Left hindlimb (tissue), 1 donor: ENCODE data around the gene TRAF7.

Experiments
- DNase-seq: peaks from one replicate; pipeline ENCODE4 v3.0.0-alpha.2; 2018

TRAF7 gene

DNA sequence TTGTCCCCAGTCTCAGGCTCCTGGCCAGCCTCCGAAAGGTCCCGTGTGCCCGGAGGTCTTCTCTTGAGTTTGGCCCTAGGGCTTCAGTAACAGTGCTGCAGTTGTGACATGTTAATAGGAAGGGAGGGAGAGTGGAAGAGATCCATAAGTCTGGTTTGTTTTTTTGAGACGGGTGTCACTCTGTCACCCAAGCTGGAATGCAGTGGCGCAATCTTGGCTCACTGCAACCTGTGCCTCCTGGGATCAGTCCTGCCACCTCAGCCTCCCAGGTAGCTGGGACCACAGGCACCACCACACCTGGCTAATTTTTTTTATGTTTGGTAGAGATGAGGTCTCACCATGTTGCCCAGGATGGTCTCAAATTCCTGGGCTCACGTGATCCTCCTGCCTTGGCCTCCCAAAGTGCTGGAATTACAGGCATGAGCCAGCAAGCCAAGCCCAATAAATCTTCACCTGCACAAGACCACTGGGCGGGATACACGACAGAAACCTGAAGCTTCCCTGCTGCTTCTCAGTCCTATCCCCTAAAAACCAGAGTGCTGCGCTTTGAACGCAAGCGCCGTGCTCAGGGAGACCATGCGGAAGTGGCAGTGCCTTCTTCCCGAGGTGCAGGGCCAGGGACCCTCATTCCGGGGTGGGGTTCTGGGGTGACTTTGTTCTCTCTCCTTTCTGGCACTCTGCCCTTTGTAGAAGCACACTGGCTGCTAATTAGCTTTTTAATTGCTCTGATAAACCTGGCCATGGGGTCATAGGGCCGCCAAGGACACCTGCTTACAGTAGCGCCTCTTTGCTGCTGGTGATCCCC lies 10.9 kb downstream of the TRAF7 start:
- no peak for DNase-seq

DNA sequence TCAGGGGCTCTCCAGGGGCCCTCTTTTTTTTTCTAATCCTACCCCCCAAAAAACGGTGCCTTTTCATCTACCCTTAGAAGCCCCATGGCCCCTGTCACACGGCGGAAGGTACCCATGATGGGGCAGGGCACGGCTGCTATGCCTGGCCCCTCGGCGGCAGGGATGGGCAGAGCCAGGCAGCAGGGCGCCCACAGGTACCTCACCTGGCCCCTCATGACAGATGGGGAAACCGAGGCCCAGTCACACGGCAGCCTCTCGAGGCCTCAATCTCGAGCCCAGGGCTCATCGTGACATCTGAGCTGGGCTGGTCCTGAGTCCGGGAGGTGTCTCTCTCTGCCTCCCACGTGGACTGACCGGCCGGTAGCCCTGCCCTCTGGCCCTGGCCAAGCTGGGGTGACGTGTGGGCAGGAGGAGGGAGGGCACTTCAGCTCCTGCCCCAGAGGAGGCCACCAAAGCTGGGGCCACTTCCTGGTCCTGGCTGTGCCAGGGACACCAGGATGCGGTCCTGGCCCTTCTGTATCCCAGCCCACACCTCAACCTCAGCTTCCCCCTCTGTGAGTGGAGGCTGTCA lies 11.6 kb downstream of the TRAF7 start:
- DNase-seq: no peak

DNA sequence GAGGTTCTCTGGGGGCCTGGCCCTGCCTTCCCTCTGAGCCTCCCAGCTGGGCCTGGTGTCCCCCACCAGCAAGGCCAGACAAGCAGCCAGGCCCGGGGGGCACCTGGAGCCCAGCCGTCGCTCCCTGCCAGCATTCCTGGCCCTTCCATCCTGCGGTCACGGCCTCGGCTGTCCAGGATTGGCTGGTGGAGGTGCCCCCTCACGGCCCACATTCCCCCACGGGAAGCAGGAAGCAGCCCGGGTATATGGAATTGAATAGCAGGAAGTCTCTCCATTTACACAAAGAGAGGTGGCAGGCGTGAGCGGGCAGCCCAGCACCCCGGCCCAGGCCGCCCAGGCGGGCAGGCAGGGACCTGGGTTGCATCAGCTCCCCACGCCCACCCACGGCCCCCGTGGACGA lies 14.5 kb downstream of the TRAF7 start:
- DNase-seq: no peak

DNA sequence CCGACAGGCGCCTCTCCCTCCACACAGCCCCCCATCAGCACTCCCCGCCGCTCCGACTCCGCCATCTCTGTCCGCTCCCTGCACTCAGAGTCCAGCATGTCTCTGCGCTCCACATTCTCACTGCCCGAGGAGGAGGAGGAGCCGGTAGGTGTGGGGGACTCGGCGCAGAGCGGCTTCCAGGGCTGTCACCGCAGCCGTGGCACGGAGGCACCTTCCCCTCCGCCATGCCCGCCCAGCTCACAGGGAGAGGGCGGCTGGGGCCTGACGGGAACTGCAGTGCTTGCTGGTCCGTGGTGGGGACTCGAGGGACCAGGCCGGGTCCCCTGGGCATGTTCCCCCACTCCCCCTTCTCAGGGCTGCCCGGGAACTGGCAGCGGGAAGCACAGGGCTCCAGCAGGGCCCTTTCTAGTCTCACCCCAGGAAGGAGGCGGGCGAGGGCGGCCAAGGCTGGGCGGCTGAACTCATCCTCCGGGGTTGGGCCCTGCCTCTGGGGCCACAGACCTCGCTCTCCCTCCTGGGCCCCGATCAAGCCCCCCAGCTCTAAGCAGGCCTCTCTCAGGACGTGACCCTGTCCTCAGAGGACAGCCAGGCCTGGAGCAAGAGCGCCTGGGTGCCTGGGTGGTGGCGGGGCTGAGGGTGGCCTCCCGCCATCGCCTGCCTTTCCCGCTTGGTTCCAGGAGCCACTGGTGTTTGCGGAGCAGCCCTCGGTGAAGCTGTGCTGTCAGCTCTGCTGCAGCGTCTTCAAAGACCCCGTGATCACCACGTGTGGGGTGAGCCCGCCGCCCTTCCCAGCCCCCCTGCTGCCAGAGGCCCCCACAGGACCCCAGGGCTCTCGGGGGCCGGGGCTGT lies 15.2 kb downstream of the TRAF7 start:
- DNase-seq: no peak

DNA sequence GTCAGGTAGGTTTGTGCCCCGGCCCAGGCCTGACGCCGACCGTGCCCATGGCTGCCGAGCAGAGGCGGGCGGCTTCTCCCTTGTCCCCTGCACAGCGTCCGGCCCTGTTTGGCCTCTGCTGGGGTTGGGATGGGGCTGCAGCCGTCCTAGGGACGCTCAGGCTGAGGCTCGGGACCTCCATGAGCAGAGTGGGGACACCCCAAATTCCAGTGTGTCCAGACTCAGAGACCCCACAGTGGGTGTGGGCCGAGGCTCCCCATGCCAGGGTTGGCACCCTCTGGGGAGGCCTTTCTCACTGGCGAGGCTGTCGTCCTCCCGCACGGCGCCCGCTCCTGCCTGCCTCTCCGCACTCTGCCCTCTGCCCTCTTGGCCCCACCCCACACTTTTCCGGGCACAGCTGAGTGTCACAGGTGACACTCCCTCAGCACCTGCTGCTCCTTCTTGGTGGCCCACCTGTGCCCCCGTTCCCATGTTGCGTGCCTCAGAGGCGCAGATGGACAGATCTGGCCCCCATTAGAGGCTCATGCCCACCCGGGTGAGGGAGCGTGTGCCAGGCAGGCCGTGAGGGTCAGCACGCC lies 16.1 kb downstream of the TRAF7 start:
- no peak for DNase-seq

DNA sequence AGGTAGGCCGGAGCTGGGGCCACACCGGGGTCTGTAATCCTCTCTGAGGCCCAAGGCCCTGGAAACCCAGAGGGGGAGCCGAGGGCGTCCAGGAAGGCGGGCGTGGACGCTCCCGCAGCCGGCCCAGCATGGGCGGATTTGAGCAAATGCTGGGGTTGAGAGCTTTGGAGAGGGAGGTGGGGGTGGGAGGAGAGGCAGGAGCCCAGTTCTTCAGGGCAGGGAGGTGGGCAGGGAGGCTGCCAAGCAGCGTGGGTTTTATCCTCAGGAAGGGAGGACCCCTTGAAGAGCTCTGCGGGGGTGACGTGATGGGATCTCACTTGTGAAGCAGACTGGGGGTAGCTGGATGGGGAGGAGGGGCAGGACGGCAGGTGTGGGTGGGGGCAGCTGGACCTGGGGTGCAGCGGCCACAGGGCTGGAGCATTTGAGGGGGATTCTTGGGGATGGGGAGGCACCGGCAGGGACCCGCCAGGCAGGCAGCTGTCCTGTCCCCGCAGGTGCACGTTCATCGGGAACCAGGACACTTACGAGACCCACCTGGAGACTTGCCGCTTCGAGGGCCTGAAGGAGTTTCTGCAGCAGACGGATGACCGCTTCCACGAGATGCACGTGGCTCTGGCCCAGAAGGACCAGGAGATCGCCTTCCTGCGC lies 17.2 kb downstream of the TRAF7 start:
- no peak for DNase-seq

DNA sequence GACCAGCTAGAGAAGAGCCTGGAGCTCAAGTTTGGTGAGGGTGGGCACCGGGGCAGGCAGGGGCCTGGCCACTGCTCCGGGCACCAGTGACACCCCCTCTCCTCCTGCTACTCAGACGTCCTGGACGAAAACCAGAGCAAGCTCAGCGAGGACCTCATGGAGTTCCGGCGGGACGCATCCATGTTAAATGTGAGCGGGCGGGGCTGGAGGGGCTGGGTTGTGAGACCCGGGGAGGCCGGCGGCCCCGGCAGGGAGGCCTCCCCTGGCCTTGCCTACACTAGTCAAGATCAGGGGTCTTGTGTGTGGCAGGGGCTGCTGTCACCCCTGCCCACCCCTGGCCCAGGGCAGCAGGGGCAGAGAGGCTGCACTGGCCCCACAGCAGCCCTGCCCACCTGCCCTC lies 17.8 kb downstream of the TRAF7 start:
- DNase-seq: no peak

DNA sequence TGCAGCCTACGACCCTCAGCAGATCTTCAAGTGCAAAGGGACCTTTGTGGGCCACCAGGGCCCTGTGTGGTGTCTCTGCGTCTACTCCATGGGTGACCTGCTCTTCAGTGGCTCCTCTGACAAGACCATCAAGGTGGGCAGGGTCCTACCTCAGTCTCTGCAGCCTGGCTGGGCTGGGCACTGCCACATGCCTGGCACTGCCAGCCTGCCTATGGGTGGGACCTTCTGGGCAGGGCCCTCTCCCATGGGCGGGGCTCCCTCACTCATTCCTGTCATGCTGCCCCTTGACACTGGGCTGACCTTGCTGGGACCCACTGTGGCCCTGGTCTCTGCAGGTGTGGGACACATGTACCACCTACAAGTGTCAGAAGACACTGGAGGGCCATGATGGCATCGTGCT lies 18.3 kb downstream of the TRAF7 start:
- DNase-seq: no peak

DNA sequence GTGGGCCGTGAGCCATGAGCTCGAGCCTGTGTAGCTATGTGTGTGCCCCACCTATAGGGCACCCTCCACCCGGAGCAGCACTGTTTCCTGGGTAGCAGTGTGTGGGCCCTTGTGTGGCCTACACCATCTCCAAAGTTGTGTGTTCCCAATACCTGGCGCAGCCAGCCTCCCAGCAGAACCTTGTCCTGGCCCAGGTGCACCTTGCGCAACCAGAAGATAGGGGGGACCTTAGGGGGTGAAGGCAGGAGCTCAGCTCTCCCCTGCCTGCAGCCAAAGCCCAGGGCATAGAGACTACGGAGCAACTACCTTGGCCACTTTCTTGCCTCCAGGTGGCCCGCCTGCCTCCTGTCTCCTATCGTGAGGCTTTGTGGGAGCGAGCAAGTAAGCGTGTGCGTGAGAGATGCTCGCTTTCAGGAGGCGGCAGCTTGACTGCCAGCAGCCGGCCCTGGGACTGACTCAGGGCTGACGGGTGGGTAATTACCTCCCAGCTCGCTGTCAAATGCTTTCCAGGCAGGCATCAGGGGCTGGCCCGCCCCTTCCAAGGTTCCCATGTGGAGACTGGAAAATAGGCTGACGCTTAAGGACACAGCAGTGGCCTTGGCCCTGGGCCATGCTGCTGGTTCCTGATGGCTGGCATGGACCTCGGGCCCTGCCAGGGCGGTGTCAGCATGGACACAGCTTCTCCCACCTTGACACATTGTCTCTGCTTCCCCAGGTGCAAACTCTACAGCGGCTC lies 19.0 kb downstream of the TRAF7 start:
- DNase-seq: no peak

DNA sequence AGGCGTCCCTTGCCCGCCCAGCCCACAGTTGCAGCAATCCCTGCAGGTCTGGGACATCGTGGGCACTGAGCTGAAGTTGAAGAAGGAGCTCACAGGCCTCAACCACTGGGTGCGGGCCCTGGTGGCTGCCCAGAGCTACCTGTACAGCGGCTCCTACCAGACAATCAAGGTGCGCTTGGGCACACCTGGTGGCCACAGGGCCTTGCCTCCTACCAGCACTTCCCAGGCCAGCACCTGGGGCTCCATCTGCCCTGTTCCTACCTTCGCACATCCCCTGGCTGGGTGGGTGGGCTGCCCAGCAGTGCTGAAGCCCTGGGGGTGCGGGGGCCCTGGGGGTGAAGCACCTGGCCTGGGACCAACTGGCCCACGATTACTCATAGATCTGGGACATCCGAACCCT lies 19.9 kb downstream of the TRAF7 start:
- no peak for DNase-seq

DNA sequence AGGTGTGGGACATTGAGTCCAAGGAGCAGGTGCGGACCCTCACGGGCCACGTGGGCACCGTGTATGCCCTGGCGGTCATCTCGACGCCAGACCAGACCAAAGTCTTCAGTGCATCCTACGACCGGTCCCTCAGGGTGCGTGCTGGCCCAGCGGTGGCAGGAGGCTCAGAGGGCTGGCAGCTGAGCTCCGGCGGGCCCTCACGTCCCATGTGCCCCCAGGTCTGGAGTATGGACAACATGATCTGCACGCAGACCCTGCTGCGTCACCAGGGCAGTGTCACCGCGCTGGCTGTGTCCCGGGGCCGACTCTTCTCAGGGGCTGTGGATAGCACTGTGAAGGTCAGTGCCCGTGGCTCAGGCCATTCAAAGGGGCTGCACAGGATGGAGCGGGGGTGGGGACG lies 20.5 kb downstream of the TRAF7 start:
- DNase-seq: no peak

DNA sequence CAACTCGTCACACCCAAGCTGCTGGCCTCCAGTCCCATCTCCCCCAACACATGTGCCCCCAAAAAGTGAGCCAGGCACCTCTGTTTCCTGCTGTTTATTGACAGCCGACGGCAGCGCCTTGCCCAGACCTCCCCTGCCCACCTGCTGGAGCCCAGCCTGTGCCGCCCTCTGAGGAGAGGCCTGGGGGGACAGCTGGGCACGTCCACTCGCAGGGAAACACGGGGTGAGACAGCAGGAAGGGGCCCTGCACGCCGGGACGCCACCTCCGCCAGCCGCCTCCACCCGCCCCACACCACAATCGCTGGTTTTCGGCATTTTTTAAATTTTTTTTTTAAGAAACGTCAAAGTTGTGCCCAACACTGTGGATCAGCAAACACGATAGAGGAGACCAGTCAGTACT lies 21.5 kb downstream of the TRAF7 start:
- no peak for DNase-seq

DNA sequence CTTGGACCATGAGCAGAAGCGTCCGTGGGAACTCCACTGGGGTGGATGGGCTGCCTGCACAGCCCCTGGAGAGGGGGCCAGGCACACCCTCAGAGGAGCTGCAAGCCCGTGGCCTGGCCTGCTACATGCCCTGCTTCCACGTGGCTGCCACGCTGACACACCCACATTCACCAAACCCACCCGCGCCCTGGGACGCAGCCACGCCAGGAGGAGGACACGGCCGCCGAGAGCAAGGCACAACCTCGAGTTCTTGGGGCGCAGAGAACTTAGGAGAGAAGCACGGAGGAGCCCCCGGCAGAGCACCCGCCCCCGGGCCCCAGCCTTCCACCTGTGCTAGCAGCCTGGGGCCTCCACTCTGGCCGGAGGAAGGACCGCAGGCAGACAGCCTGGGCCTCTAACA lies 22.0 kb downstream of the TRAF7 start:
- no peak for DNase-seq

DNA sequence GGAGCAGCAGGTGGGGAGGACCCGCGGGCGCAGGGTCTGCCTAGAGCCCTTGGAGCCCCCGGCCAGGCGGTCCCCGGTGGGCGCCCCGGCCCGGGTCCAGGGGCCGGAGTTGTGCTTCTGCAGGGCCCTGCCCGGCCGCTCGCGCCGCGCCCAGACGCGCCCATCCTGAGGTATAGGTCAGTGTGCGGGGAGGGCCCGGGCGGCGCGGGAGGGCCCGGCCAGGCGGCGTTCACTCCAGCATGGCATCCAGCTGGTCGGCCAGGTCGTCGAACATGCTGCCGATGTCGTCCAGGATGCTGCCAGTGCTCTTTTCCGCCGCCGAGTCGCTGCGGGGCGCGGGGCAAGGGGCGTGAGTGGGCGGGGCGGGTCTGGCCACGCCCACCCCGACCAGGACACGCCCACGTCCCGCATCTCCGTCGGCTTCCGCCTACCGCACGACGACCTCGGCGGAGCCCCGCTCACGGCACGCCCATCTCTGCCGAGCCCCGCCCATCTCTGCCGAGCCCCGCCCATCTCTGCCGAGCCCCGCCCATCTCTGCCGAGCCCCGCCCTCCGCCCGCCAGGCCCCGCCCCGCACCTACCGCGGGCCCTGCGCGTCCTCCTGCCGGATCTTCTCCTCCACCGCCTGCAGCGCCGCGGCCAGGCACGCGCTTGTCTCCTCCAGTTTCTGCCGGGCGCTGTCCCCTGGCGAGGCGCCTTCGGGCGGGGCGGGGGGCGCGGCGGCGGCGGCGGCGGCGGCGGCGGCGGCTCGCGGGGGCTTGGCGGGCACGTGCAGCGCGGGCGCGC lies 22.9 kb downstream of the TRAF7 start:
- DNase-seq: no peak

DNA sequence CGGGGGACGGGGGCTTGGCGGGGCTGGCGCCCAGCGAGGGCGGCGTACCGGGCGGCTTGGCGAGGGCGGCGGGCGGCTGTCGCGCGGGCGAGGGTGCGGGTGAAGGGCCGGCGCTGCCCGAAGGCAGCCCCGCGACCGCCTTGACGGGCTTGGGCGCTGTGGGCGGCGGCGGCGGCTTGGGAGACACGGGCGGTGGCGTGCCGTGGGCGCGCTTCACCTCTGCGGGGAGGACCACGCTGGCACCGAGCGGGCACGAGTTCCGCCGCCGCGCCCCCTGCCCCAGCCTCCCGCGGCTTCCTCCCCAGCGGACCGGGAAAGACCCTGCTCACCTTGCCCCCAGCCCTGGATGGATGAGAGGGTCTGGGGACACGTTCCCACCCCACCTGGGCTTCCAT lies 23.5 kb downstream of the TRAF7 start:
- no peak for DNase-seq

DNA sequence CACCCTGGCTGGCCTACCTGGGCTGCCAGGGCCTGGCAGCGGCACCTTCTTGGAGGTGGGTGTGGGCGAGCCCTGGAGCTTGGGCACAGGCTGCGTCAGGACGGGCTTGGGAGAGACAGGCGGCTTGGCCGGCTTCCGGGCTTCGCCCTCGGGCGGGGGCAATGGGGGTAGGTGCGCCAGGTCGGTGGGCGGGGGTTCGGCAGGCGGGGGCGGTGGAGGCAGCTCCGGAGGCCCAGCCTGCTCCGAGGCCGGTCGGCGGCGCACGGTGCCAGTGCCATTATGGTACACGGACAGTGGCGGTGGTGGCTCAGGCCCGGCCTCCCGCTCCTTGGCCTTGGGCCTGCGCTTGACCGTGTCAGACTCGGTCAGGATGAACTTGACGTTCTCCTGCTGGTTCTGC lies 24.0 kb downstream of the TRAF7 start:
- no peak for DNase-seq

DNA sequence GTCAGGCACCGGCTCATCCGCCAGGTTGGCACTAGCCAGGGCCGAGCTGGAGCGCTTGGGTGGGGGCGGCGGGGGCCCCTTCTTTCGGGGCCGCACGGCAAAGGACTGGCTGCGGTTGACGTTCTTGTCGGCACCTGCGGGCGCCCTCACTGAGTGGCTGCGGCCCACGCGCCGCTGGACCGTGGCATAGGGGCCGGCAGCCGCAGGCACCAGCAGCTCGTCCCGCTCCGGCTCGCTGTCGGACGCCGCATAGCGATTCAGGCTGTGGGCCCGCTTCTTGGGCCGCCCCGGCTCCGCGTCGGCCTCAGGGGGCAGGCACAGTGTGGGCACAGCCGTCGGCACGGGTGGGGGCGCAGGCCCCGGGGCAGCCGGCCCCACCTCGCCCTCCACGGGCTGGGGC lies 24.9 kb downstream of the TRAF7 start:
- DNase-seq: no peak

DNA sequence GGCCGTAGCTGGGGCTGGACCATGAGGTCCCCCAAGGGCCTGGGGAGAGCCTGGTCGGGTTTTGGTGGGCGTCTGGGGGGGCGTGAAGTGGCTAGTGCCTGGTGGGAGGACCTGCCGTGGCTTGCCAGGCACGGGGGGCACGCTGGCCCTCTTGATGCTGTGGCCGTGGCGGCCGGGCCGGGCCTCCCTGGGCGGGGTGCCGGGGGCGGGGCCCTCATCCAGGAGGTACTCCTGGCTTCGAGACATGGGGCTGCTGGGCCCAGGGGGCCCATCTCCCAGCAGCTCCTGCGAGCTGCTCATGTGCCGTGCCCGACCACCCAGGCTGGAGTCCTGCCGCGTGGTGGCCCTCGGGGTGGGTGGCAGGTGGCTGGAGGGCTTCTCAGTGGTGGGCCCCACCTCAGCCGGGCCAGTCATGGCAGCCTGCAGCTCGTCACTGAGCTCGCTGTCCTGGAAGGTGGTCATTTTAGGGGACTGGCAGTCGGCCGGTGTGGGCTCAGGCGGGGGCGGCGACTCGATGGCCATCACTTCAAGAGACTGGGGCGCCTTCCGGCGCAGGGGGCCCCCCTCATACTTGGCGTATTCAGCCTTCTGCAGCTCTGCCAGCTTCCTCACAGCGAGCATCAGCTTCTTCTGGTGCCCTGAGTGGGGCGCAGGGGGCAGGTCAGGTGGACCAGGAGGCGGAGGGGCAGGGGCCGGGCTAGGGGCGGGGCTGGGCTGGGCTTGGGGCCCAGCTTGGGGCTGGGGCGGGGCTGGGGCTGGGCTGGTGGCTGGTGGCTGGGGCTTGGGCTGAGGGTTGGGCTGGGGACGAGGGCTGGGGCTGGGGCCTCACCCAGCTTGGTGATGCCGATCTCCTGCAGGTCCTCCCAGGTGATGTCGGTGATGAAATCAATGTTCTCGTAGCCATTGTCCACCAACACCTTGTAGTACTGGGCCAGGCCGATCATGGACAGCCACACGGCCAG lies 25.7 kb downstream of the TRAF7 start:
- no peak for DNase-seq

DNA sequence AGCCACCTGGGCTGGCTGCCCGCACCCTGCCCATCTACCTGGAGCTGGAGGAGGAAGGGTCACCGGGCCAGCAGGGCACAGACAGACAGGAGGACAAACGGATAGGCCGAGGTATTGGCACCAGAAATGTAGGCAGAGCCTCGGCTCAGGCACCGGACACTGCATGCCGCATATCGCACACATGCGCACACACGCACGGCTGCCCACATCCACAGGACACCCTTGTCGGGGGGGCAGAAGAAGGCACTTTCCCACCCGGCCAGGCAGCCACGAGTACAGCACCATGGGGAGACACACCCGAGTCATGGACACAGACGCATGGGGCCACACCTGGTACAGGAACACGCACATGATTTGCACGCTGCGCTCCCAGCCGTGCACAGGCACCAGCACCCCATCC lies 26.4 kb downstream of the TRAF7 start:
- DNase-seq: no peak

DNA sequence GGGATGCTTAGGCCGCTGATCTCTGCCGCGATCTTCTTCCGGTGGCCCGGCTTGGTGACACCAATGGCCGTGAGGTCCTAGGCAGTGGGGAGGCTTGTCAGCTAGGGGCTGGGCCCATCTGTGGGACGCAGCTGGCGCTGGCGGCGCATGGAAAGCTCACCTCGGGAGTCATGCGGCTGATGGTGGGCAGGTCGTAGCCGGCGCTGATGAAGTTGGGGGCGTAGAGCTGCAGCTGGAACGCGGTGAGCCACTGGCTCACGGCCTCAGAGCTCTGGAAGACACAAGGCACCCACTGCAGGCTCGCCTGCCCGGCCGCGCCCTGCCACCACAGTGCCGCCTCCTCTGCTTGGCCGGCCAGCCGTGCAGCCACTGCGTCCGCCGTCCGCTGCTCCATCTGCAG lies 28.1 kb downstream of the TRAF7 start:
- DNase-seq: no peak
